ENCODE measurements around the gene MYCBP2.
A peak's percentile ranks its signal among the peaks of the same experiment; 100 is the strongest.
"Not testable (repeated sequence)": the region's sequence is repeated elsewhere in the genome, so short reads cannot be mapped to it uniquely, and the experiment has no call there.

Gene MYCBP2

DNA sequence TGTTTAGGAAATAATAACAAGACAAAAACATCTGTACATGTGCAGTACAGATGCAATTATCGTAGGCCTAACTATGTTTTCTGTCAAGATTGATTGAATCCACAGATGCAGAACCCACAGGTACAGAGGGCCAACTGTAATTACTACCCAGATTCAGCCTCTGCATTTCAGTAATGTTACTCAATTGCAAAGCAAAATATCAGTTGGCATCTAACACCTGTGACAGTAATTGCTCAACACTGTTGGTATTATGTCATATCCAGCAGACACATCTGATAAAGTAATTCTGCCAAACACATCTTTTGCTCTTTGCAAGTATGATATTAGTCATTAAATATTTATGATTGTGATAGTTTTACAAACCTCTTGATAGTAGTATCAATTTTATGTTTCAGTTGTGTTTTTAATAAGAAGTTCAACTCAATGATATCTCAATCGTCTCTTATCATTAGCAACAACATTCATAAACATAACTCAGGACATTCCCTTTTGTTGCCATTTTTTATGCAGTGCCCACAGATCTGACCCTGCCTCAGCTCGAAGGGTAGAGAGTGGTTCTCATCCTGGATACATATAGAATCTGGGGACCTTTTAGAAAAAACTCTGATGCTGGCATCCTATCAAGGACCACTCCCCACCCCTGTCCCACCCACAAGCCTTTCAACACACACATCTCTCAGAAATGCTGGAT lies 104.7 kb downstream of the MYCBP2 start:
- CTCF ChIA-PET, result no interaction called here

DNA sequence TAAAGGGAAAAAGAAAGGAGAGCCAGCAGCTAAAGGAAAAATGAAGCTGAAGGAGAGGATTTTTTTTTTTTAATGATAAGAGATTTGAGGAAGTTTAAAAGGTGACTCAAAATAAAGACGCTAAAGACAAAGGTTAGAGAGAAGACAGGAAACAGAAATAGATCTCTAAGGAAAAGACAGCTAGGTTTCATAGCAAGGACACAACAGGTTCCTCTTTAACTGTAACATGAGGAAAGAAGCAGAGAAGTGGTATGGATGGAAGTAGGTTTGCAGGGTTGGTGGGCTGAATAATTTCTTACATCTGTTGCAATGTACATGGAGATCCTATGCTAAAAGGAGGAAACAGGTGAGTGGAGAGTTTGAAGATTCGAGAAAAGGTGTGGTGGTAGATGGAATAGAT lies 107.5 kb downstream of the MYCBP2 start:
- ChIA-PET CTCF (no interaction called here), POLR2A (no interaction called here)
- no peak for DNase-seq (ENCODE audit: low read depth, low spot score)
- no peak overlapping the region for H3K4me3 ChIP-seq (ENCODE audit: low read depth, low read length)
- TF ChIP-seq, protein P1, sequence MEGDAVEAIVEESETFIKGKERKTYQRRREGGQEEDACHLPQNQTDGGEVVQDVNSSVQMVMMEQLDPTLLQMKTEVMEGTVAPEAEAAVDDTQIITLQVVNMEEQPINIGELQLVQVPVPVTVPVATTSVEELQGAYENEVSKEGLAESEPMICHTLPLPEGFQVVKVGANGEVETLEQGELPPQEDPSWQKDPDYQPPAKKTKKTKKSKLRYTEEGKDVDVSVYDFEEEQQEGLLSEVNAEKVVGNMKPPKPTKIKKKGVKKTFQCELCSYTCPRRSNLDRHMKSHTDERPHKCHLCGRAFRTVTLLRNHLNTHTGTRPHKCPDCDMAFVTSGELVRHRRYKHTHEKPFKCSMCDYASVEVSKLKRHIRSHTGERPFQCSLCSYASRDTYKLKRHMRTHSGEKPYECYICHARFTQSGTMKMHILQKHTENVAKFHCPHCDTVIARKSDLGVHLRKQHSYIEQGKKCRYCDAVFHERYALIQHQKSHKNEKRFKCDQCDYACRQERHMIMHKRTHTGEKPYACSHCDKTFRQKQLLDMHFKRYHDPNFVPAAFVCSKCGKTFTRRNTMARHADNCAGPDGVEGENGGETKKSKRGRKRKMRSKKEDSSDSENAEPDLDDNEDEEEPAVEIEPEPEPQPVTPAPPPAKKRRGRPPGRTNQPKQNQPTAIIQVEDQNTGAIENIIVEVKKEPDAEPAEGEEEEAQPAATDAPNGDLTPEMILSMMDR (IDR thresholded peaks at IDR 0.05; ENCODE audit: insufficient read depth, low read length, missing control alignments), result no peak

More for the DNA sequence above, 104.7 kb downstream of the MYCBP2 start:
- TF ChIP-seq, protein P1 (IDR thresholded peaks at IDR 0.05; ENCODE audit: insufficient read depth, low read length, missing control alignments), result no peak
- POLR2A ChIA-PET, result no interaction called here
- no peak for DNase-seq (ENCODE audit: low read depth, low spot score)
- H3K4me3 ChIP-seq (ENCODE audit: low read depth, low read length), result no peak overlapping the region

DNA sequence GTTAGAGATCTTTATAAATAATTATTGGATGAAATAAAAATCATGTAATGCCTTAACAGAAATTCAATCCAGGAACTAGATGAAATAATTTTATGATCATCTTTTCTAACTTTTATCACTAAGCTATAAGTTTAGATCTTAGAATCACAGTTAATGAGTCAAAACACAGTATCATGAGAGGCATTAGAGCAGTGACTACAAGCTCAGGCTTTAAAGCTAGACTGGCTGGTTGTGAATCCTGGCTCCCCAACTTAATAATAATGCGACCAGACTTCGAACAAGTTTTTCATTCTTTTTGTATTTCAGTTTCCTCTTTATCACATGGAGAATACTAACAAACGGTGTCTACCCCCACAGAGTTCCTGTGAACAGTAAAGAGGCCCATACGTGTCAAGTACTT lies 108.6 kb downstream of the MYCBP2 start:
- ChIA-PET POLR2A (interaction anchor here (0.7 kb wide), 1 partner anchor 109 kb away, joined by 3 read pairs; the partner anchor contains the start of gene MYCBP2), CTCF (no interaction called here)
- no peak overlapping the region for H3K4me3 ChIP-seq (ENCODE audit: low read depth, low read length)
- TF ChIP-seq, protein P1 (IDR thresholded peaks at IDR 0.05; ENCODE audit: insufficient read depth, low read length, missing control alignments), result no peak
- DNase-seq (ENCODE audit: low read depth, low spot score), result no peak

DNA sequence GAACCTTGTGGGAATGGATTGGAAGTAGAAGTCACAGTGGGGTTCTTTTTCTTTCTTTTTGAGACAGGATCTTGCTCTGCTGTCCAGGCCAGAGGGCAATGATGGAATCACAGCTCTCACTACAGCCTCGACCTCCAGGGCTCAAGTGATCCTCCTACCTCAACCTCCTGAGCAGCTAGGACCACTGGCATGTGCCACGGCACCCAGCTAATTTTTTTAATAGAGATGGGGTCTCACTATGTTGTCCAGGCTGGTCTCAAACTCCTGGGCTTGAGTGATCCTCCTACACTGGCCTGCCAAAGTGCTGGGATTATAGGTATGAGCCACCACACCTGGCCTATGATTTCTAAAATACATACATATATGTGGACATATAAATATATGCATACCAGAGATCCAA lies 111.4 kb downstream of the MYCBP2 start:
- H3K4me3 ChIP-seq (ENCODE audit: low read depth, low read length), result no peak overlapping the region
- CTCF ChIA-PET, result no interaction called here
- POLR2A ChIA-PET, result no interaction called here
- TF ChIP-seq, protein P1 (IDR thresholded peaks at IDR 0.05; ENCODE audit: insufficient read depth, low read length, missing control alignments), result no peak
- no peak for DNase-seq (ENCODE audit: low read depth, low spot score)

DNA sequence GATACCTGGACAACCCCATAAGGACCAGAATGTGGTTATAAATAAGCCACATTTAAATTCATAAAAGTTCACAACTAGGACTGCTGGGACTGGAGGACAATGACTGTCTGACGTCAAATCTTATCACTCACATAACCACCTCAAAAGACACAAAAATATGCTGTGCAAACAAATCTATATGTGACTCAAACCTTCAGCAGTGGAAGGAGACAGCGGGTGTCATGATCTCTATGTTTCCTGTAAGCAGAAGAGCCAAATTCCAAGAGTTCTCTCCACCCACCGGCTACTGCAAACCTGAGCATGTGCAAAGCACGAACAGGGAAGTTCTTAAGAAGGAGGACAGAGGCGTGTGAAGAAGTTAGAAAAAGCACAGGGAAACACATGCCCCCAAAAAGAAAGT lies 113.2 kb downstream of the MYCBP2 start:
- ChIA-PET CTCF (no interaction called here), POLR2A (no interaction called here)
- DNase-seq (ENCODE audit: low read depth, low spot score), result no peak
- TF ChIP-seq, protein P1 (IDR thresholded peaks at IDR 0.05; ENCODE audit: insufficient read depth, low read length, missing control alignments), result no peak
- no peak overlapping the region for H3K4me3 ChIP-seq (ENCODE audit: low read depth, low read length)

DNA sequence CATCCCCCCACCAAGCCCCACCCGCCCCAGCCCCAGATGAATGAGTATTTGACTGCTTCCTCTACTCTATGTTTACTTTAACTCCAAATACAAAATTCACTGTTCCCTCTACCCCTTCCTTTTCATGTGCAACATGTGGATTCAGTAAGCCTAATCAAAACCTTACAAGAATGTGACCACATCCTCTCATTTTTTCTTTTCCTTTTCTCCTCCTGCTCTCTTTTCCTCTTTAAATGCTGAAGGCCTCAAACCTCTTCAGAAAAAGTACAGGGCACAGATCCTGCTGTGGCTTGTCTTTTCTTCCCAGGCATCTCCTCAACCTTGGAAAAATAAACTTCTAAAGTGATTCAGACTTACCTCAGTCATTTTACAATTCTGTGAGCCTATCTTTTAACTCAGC lies 119.0 kb downstream of the MYCBP2 start:
- CTCF ChIA-PET, result interaction anchor here (1.5 kb wide), 1 partner anchor 271 kb away, joined by 4 read pairs; no protein-coding TSS in a partner anchor
- no peak overlapping the region for H3K4me3 ChIP-seq (ENCODE audit: low read depth, low read length)
- DNase-seq (ENCODE audit: low read depth, low spot score), result peak; percentile 37
- TF ChIP-seq, protein P1 (IDR thresholded peaks at IDR 0.05; ENCODE audit: insufficient read depth, low read length, missing control alignments), result no peak
- POLR2A ChIA-PET, result no interaction called here

DNA sequence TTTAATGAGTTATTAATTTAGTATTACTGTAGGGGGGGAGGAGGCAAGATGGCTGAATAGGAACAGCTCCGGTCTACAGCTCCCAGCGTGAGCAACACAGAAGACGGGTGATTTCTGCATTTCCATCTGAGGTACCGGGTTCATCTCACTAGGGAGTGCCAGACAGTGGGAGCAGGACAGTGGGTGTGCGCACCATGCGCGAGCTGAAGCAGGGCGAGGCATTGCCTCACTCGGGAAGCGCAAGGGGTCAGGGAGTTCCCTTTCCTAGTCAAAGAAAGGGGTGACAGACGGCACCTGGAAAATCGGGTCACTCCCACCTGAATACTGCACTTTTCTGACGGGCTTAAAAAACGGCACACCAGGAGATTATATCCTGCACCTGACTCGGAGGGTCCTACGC lies 127.9 kb downstream of the MYCBP2 start:
- H3K4me3 ChIP-seq (ENCODE audit: low read depth, low read length); POLR2A ChIA-PET; CTCF ChIA-PET: not testable (repeated sequence)

More for the DNA sequence above, 127.9 kb downstream of the MYCBP2 start:
- DNase-seq (ENCODE audit: low read depth, low spot score), result not testable (repeated sequence)

Data from AG04449 (cell line).